GM12892 (cell line): ENCODE data around the gene DAPK2.

ENCODE experiments used
- DNase-seq: peaks from one replicate; pipeline ENCODE4 v3.0.0; 2011; ENCODE audit not compliant: insufficient read length
- FAIRE-seq: peaks from 2 replicates; lab custom pipeline; 2011; peaks lifted over from hg19 to GRCh38; lab: Jason Lieb, UNC
- POLR2A ChIP-seq: IDR thresholded peaks from 2 replicates; pipeline ENCODE4 v1.6.1; 2011; ENCODE audit warnings: low read depth, low read length, control low read depth
- POLR2AphosphoS5 ChIP-seq: IDR thresholded peaks from 2 replicates; pipeline ENCODE4 v1.6.1; 2011; ENCODE audit warnings: low read depth, low read length, control low read depth
- TAF1 ChIP-seq: IDR thresholded peaks from 2 replicates; pipeline ENCODE4 v1.6.1; 2011; ENCODE audit warnings: low read depth, mild to moderate bottlenecking, control low read depth, low read length, borderline replicate concordance

The DAPK2 gene

DNA sequence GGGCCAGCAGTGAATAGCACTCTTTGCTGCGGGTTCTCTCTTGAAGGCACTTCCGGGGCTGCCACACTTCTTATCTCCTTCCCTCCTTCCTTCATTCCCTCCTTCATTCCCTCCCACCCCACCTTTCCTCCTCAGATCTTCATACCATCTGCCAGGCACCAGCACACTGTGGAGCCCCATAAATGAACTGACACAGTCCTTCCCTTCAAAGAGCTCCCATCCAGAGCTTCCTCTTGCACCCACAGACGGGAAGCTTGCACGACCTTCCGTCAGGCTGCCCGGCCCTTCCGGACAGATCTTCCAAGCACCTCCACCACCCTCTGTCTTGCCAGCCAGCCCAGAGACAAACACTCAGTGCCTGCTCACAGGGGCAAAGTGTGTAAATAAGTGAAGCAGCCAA lies 147.1 kb downstream of the DAPK2 start:
- FAIRE-seq: no peak
- DNase-seq: no peak
- no peak for TF ChIP-seq TAF1
- no peak for TF ChIP-seq POLR2A
- TF ChIP-seq POLR2AphosphoS5: no peak

DNA sequence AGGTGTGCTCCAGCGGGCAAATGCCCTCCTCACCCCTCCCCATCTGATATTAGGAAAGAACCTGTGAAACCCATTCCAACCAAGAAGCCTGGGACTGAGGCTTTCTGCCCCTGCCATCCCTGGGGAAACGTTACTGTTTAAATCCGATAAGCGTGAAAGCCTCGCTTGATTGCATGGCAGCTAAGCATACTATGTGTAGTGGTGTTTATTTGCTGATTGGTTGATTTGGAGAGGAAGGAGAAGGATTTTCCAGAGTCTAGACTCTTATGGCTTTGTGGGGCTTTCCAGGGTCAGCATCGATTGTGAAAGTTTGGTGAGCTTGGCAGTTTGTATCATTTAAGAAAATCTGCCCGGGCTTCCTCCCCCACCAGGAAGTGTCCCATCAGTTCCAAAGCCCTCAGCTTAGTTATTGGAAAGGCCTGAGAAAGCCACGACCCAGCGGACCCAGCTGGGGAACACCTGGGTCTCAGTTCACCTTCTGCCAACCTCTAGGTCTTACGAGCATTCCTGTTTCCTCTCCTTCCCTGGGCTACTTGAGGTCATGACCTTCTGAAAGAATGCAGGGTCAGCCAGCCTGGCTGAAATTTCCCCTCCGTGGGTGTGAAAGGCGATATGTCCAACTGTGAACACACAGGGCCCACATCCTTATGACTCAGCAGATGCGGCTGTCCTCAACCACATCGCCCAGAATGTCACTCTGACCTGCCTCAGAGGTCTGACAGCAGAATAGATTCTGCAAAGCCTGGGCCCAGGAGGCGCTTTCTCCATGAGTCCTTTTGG lies 149.8 kb downstream of the DAPK2 start:
- DNase-seq (peak; percentile 70), FAIRE-seq (peak; percentile 95)
- TF ChIP-seq POLR2AphosphoS5 (no peak; the same call in 1 of the 2 replicates), TAF1 (no peak), POLR2A (no peak)

DNA sequence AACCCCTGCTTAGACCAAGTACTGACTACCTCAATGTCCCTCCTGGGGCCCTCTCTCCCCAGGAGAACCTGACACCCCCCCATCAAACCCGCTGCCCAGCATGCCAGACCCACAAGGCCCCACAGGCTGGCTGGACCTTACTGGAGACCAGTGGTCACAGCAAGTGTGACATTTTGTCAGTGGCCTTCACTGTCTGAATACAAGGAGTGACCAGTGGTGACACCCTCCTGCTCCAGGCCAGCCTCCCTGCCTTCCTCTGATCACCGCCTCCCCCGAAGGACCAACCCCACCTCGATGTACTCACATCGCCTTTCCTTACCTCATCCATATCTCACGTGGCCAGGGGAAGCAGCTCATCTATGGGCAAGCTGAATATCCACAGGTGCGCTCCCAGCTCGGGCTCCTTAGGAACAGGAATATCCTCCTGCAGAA lies 150.5 kb downstream of the DAPK2 start:
- FAIRE-seq (no peak), DNase-seq (no peak)
- TF ChIP-seq TAF1 (no peak), POLR2AphosphoS5 (no peak), POLR2A (no peak)

DNA sequence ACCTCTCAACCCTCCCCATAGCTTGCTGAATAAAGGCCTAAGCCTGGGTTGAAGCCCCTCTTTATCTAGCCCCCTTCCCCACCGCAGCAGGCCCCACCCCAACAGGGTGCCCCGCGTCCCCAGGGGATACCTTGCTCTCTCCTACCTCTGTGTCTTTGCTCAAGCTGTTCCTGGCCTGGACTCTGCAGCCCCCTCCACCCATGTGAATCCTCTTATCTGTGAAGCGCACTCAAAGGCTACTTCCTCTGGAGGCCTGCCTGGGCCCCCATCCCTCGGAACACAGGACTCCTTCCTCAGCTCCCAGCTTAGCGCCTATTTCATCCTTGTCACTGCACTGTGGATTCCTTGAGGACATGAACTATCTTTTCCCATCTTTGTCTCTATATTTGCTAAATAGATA lies 151.1 kb downstream of the DAPK2 start:
- DNase-seq (no peak), FAIRE-seq (no peak)
- TF ChIP-seq POLR2AphosphoS5: no peak
- TF ChIP-seq POLR2A: no peak
- no peak for TF ChIP-seq TAF1

DNA sequence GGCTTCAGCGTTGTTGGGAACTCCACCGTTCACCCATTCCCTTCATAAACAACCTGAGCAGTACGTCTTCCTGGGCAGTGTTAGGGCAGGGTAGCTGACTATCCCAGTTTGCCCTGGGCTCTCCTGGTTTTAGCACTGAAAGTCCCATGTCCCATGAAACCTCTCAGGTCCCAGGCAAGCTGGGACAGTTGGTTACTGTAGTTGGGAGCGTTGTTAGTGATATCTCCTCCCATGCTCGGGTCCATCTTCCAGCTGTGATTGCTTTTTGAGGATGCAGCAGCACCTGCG lies 151.7 kb downstream of the DAPK2 start:
- DNase-seq: no peak
- no peak for TF ChIP-seq POLR2AphosphoS5
- TF ChIP-seq TAF1: no peak
- no peak for TF ChIP-seq POLR2A
- FAIRE-seq: no peak

DNA sequence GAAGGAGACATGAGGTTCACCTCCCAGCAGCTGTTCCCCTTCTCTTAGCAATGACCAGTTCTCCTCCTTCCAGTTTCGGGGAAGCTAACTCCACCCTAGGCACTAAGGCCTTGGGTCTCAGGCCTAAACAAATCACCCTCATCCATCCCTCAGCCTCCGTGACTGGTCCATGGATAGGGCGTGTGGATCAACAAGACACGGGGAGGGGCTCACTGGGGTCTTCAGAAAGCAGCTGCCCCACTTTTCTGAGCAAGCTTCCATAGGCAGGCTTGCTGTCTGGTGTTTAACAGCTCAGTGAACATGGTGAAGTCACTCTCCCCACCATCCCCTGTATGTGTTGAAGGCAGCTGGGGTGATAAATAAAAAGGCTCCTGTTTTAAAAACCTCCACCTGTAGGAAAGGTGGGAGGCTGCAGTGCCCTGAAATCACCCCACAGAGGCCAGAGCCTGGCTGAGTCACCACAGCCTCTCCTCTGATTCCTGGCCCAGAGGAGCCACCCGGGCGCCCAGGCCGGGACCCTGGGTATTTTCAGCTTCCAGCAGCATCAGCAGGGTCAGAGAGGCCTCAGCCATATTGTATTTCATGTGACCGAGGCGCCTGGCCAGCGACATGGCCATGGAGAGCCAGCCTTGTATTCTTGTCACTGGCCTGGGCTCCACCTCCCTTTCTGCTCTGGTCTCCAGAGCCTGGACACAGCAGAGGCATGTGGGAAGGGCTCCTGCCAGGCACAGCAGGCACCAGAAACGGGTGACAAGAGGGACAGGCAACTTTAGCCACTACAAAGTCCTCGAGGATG lies 152.2 kb downstream of the DAPK2 start:
- TF ChIP-seq POLR2AphosphoS5 (no peak), POLR2A (no peak), TAF1 (no peak)
- FAIRE-seq: no peak
- DNase-seq: no peak

DNA sequence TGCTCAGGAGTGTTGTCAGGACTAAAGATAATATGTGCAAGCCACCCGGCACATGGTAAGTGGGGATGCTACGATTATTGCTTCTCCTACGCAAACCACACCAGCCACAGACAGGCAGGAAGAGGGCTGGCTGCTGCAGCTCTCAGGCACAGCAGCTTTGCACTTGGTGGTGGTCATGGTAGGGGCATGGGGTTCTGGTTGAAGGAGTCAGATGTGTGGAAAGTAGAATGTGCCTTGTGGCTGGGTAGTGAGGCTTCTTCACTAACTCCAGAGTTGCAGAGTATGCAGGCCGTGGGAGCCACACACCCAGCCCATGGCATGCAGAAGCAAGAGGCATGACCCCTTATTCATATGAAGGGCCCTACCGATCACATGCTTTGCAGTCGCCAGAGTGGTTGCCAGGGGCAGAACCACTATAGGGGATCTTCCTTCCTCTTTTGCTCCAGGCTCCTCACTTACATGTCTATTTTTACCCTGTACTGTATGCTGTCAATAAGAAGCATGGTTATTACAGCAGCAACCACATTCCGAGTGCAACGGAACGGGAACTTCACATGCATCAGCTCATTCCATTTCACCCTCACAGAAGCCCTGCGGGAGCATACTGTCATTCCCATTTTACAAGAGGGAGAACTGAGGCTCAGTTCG lies 153.4 kb downstream of the DAPK2 start:
- DNase-seq (peak; percentile 40), FAIRE-seq (peak; percentile 88)
- TF ChIP-seq POLR2AphosphoS5: no peak
- TF ChIP-seq TAF1: no peak
- no peak for TF ChIP-seq POLR2A

DNA sequence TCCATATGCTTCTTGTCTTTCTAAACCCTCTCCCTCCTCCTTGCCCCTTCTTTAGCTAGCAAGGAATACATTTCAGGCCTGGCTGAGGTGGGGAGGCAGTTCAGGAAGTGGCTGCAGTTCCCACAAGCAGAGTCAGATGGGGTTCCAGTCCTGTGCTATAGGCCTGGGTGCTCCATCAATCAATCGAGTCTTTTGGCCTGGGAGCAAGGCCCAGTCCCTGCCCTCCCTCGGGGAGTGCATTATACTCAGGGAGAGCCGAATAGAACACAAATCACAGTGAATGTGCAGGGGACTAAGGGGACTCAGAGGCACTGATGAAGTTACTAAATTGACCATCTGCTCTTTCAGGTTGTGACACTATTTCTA lies 154.5 kb downstream of the DAPK2 start:
- DNase-seq (no peak), FAIRE-seq (no peak)
- no peak for TF ChIP-seq TAF1
- no peak for TF ChIP-seq POLR2A
- no peak for TF ChIP-seq POLR2AphosphoS5

DNA sequence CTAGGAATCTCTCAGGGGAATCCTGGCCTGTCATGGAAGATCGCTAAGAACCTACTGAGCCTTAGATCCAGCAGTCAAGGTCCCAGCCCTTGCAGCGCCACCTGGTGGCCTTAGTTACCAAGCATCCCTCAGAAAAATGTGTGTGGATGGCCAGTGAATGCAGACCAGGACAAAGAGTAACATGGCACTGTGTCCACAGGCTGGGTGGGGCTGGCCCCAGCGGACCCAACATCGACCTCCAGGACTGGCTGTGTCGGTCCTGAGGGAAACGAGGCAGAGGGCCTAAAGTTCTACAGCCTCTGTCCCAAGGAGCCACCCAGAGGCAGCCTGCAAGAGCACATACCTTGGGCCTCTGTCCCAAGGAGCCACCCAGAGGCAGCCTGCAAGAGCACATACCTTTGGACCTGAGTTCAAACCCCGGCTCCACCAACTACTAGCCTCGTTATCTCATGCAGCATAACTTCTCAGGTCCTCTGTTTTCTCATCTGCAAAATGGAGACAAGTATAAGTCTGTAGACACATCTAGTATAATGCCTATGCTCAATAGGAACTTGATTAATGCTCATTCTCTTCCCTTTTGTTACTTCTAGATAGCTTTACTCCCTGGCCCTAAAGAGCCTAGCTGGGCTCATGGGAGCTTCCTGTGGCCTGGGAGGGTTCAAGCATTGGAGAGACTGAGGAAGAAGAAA lies 155.1 kb downstream of the DAPK2 start:
- no peak for TF ChIP-seq TAF1
- TF ChIP-seq POLR2AphosphoS5: no peak
- TF ChIP-seq POLR2A: no peak
- no peak for DNase-seq
- peak; percentile 87 for FAIRE-seq

DNA sequence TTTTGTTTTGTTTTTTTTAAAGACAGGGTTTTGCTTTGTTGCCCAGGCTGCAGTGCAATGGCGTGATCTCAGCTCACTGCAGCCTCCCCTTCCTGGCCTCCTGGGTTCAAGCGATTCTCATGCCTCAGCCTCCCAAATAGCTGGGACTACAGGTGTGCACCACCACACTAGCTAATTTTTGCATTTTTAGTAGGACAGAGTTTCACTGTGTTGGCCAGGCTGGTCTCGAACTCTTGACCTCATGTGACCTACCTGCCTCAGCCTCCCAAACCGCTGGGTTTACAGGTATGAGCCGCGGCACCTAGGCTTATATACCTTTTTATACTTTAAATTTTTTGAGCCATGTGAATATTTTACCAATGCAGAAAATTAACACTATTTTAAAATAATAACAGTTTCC lies 155.7 kb downstream of the DAPK2 start:
- TF ChIP-seq TAF1 (no peak), POLR2AphosphoS5 (no peak), POLR2A (no peak)
- DNase-seq (no peak), FAIRE-seq (no peak)

DNA sequence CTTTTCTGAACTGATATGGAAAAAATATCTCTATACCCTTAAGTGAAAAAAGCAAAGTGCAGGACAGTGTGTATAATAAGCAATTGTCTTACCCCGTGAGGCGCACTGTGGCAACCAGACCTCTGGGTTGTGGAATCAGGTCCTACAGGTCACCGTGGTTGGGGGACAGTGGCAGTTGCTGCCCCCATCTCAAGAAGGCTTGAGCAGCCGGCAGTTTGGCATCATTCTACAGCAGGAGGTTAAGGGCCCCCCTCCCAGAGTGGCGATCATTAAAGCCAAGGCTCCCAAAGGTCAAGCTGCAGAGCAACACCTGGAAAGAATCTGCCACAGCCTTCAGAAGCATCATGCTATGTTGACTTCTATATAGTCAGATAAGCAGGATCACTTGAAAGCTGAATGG lies 156.5 kb downstream of the DAPK2 start:
- no peak for DNase-seq
- TF ChIP-seq POLR2A (no peak), POLR2AphosphoS5 (no peak), TAF1 (no peak)
- FAIRE-seq: no peak

DNA sequence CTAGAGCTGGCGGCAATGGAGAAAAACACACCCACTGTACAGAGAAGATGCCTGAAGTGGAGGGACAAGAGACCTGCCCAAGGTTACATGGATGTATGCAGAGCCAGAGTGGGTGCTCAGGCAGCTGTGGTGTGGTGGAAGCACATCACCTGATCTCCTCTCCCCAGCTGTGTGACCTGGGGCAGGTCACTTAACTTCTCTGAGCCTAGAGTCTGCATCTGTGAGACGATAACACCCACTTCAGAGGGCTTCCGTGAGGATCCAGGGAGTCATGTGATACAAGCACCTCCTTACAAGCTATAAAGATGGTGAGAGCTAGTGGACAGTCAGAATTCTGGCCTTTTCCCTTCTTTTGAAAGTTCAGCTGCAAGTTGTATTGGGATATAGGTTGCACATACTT lies 157.5 kb downstream of the DAPK2 start:
- no peak for TF ChIP-seq POLR2AphosphoS5
- TF ChIP-seq POLR2A: no peak
- TF ChIP-seq TAF1: no peak
- DNase-seq (no peak), FAIRE-seq (no peak)
